Uterus (tissue), 2 donors: ENCODE results near the gene DDX25.

Source experiments
- POLR2A ChIP-seq, 2 donors: fragments of 450-650 bp; IDR thresholded peaks; one replicate each; pipeline ENCODE4 v1.6.1; 2016; ENCODE audit warnings: antibody characterized with exemption in 2 of 2, mild to moderate bottlenecking in 1 of 2, moderate library complexity in 1 of 2
- TF ChIP-seq, protein P1 (sequence below), 4 experiments: fragments of 200-600 bp in 2 of 4; fragments of 450-650 bp in 2 of 4; sonication (generic) in 2 of 4; IDR thresholded peaks; one replicate each; pipeline ENCODE4 v1.5.1; 2016 to 2019; ENCODE audit warnings: antibody characterized with exemption in 4 of 4, mild to moderate bottlenecking in 2 of 4, moderate library complexity in 1 of 4

GRCh38 chr11:125977333-125977732, 73.0 kb downstream of the DDX25 start:
- TF ChIP-seq, protein P1, sequence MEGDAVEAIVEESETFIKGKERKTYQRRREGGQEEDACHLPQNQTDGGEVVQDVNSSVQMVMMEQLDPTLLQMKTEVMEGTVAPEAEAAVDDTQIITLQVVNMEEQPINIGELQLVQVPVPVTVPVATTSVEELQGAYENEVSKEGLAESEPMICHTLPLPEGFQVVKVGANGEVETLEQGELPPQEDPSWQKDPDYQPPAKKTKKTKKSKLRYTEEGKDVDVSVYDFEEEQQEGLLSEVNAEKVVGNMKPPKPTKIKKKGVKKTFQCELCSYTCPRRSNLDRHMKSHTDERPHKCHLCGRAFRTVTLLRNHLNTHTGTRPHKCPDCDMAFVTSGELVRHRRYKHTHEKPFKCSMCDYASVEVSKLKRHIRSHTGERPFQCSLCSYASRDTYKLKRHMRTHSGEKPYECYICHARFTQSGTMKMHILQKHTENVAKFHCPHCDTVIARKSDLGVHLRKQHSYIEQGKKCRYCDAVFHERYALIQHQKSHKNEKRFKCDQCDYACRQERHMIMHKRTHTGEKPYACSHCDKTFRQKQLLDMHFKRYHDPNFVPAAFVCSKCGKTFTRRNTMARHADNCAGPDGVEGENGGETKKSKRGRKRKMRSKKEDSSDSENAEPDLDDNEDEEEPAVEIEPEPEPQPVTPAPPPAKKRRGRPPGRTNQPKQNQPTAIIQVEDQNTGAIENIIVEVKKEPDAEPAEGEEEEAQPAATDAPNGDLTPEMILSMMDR (IDR thresholded peaks at IDR 0.05) = no peak
- TF ChIP-seq POLR2A (IDR thresholded peaks at IDR 0.05) = no peak
